Pancreas (tissue), 10 donors: ENCODE results near the gene ITGB7. TPM values are rescaled to one million over a fixed set of nuclear protein-coding genes. Genes with fewer than 3 reads are reported as not detected.

Experiments
- ATAC-seq, 4 donors: fragments of 200-7000 bp; cut with Tn5 transposase; one replicate each; pipeline versions ENCODE4 v1.8.0 to v1.9.1; 2020; ENCODE audit warnings: mild to moderate bottlenecking in 4 of 4, moderate library complexity in 4 of 4
- DNase-seq, 6 donors: peaks; one replicate each; pipeline ENCODE4 v3.0.0-alpha.2; 2020
- FAIRE-seq: peaks from 2 replicates; lab custom pipeline; 2012; peaks lifted over from hg19 to GRCh38; lab: Jason Lieb, UNC
- H3K27ac ChIP-seq, 4 donors: fragments of 200-600 bp; sonication (generic); 1 replicate in 3 of 4; 2 replicates in 1 of 4; pipeline versions ENCODE4 v1.5.0 to v1.8.0; 2020
- H3K27me3 ChIP-seq, 4 donors: fragments of 200-600 bp; one replicate each; pipeline ENCODE4 v1.8.0; 2021
- H3K36me3 ChIP-seq, 3 donors: fragments of 200-600 bp; sonication (generic) in 1 of 3; one replicate each; pipeline versions ENCODE4 v1.5.0 to v1.8.0; 2020 to 2021
- H3K4me1 ChIP-seq, 3 donors: fragments of 200-600 bp; one replicate each; pipeline ENCODE4 v1.8.0; 2021
- H3K4me3 ChIP-seq, 4 donors: fragments of 200-600 bp; sonication (generic) in 2 of 4; one replicate each; pipeline versions ENCODE4 v1.5.0 to v1.8.0; 2020 to 2021
- H3K9me3 ChIP-seq, 4 donors: fragments of 200-600 bp; one replicate each; pipeline ENCODE4 v1.8.0; 2021
- CTCF ChIP-seq, 4 donors: fragments of 200-600 bp; sonication (generic) in 3 of 4; IDR thresholded peaks; one replicate each; pipeline versions ENCODE4 v1.5.0 to v1.8.0; 2021; ENCODE audit warnings: antibody characterized with exemption in 4 of 4
- WGBS, 2 donors: extraction: QIAGEN DNeasy Blood & Tissue Kit; methylation state at CpG; one replicate each; pipeline ENCODE4 v1.1.7; 2013; 5-methylcytosine and 5-hydroxymethylcytosine counted together
- intact Hi-C, 3 donors: fragments of 100-400 bp; cut with DNase I; formaldehyde crosslinking; loops; one replicate each; pipeline versions ENCODE4 v1.11.1 to v1.14.2; 2022
- polyA plus RNA-seq, 2 donors: library from polyadenylated mRNA; stranded (reverse); fragments of 200-250 nt; gene quantifications; one replicate each; pipeline ENCODE4 v1.2.3, GENCODE V29; 2013
- total RNA-seq, 6 donors: library from RNA; stranded (reverse); fragmentation: NEBNext Ultra II Directional in 4 of 6; extraction: Animal tissue kit (Norgen Biotek cat#: 25700) in 4 of 6; gene quantifications; one replicate each; pipeline versions ENCODE4 v1.2.1 to v1.2.4, GENCODE V29; 2021 to 2023
- donor health status: healthy with polysubstance abuse.
- donor health status: DM: no; HTN: no; CAD: no; lungs with moderate emphysema.
- donor health status: DM: no; HTN: no; CAD: no.
- donor health status: control.
- donor health status: control.
- donor health status: Bipolar disorder and iron deficiency.
- donor health status: DM: yes; HTN: yes; CAD: no.
- donor health status: DM: no; HTN: no; CAD: no.
- donor health status: DM: no; HTN: no; CAD: no.
- donor health status: DM: yes; HTN: yes; CAD: no.

The ITGB7 gene
- total and polyA plus RNA-seq, 8 donors: 1.1 to 1.8 (median 1.6) TPM

GRCh38 chr12:53145383-53146260 lies 61.4 kb downstream of the ITGB7 start:
- FAIRE-seq (no peak), ATAC-seq (peak; percentile 72 to 89 (median 76)), DNase-seq (peak in 3 of 6 donors; percentile 16 to 36 (median 33))
- Histone ChIP-seq H3K27me3 (no peaks in the 10 kb centered on the region), H3K9me3 (no peaks in the 10 kb centered on the region), H3K4me3 (no peak overlapping the region), H3K4me1 (peaks cover 0 to 2% (median 0%) of the 10 kb centered on the region in 3 donors), H3K27ac (no peak overlapping the region), H3K36me3 (no peaks in the 10 kb centered on the region)
- 75 to 76% methylated on average over 5 of the region's 5 CpGs for WGBS, 2 donors
- TF ChIP-seq CTCF (IDR thresholded peaks at IDR 0.05): no peak
- intact Hi-C loops: loop anchor here in 1 of 3 donors (10.0 kb wide), 1 partner anchor 49 kb away; no protein-coding TSS in a partner anchor

DNA sequence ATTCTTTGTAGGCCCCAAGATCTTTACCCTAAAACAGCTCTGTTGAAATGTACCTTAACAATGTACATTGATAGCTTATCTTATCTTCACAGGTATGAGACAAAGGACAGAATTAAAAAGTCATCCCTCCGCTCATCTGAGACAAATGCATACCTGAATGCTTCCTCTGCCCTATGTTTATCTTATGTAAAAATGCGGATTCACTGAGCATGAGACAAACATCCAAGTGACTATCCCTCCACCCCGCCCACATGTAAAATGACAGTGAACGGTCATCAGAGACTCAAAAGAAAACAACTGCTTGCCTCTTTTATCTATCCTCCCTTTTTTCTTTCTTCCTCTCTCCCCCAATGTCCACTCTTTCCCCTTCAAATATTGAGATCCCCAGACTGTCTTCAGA lies 63.7 kb downstream of the ITGB7 start:
- FAIRE-seq (no peak), ATAC-seq (no peak), DNase-seq (no peak)
- intact Hi-C loops: loop anchor here in 1 of 3 donors (10.0 kb wide), 1 partner anchor 51 kb away; no protein-coding TSS in a partner anchor
- Histone ChIP-seq H3K4me3 (no peak overlapping the region), H3K36me3 (no peaks in the 10 kb centered on the region), H3K4me1 (peaks cover 0 to 2% (median 0%) of the 10 kb centered on the region in 3 donors), H3K27ac (no peak overlapping the region), H3K9me3 (no peaks in the 10 kb centered on the region), H3K27me3 (no peaks in the 10 kb centered on the region)
- TF ChIP-seq CTCF (IDR thresholded peaks at IDR 0.05): no peak
- WGBS, 2 donors: 90 to 93% methylated on average over 4 of the region's 4 CpGs

Other genes starting within 250 kb of the ITGB7 start
- gene EIF4B, start 200.8 kb downstream of the ITGB7 start, total RNA-seq: 100 to 1,000 TPM; 343 to 522 (median 446) TPM
- 10 to 100 TPM; 72.8 to 88.6 TPM for gene EIF4B, start 200.8 kb downstream of the ITGB7 start, polyA plus RNA-seq
- 10 to 100 TPM; 22.7 to 52.6 (median 28.2) TPM for gene TNS2, start 157.2 kb downstream of the ITGB7 start, total RNA-seq
- gene TNS2, start 157.2 kb downstream of the ITGB7 start, polyA plus RNA-seq: 100 to 1,000 TPM; 135 to 183 TPM
- 10 to 100 TPM; 37.1 to 47.2 (median 40.1) TPM for gene SPRYD3, start 127.9 kb downstream of the ITGB7 start, total RNA-seq
- gene SPRYD3, start 127.9 kb downstream of the ITGB7 start, polyA plus RNA-seq: 10 to 100 TPM; 25.7 to 36.1 TPM
- 10 to 100 TPM in 3 of 6 donors, 1 to 10 TPM in 3; 2.2 to 21.8 (median 9.2) TPM for gene IGFBP6, start 109.6 kb downstream of the ITGB7 start, total RNA-seq
- 10 to 100 TPM; 24.5 to 32.8 TPM for gene IGFBP6, start 109.6 kb downstream of the ITGB7 start, polyA plus RNA-seq
- under 1 TPM in 2 of 6 donors, not detected in 4; 0.09 to 0.18 TPM for gene SOAT2, start 103.8 kb downstream of the ITGB7 start, total RNA-seq
- gene SOAT2, start 103.8 kb downstream of the ITGB7 start, polyA plus RNA-seq: under 1 TPM; 0.15 to 0.54 TPM
- 10 to 100 TPM; 13.3 to 33.1 (median 19.8) TPM for gene ZNF740, start 26.5 kb downstream of the ITGB7 start, total RNA-seq
- gene ZNF740, start 26.5 kb downstream of the ITGB7 start, polyA plus RNA-seq: 1 to 10 TPM; 5.2 to 7.6 TPM
- 10 to 100 TPM; 10.1 to 28.4 (median 16.1) TPM for gene CSAD, start 26.3 kb downstream of the ITGB7 start, total RNA-seq
- 10 to 100 TPM; 78.5 to 83.2 TPM for gene CSAD, start 26.3 kb downstream of the ITGB7 start, polyA plus RNA-seq
- 10 to 100 TPM in 2 of 6 donors, 1 to 10 TPM in 4; 4.4 to 18.7 (median 7.4) TPM for gene RARG, start 25.0 kb upstream of the ITGB7 start, total RNA-seq
- gene RARG, start 25.0 kb upstream of the ITGB7 start, polyA plus RNA-seq: 10 to 100 TPM; 10.3 to 11.7 TPM
- under 1 TPM; 0.09 to 0.81 (median 0.50) TPM for gene ESPL1, start 61.0 kb upstream of the ITGB7 start, total RNA-seq
- under 1 TPM; 0.09 to 0.27 TPM for gene ESPL1, start 61.0 kb upstream of the ITGB7 start, polyA plus RNA-seq
- 100 to 1,000 TPM; 203 to 247 (median 231) TPM for gene PFDN5, start 88.3 kb upstream of the ITGB7 start, total RNA-seq
- 100 to 1,000 TPM; 874 to 875 TPM for gene PFDN5, start 88.3 kb upstream of the ITGB7 start, polyA plus RNA-seq
- gene MYG1, start 92.4 kb upstream of the ITGB7 start, total RNA-seq: 10 to 100 TPM; 25.4 to 34.1 (median 30.6) TPM
- gene MYG1, start 92.4 kb upstream of the ITGB7 start, polyA plus RNA-seq: 10 to 100 TPM; 58.1 to 76.9 TPM
- 10 to 100 TPM; 18.6 to 37.0 (median 22.6) TPM for gene AAAS, start 114.4 kb upstream of the ITGB7 start, total RNA-seq
- 10 to 100 TPM; 51.7 to 61.1 TPM for gene AAAS, start 114.4 kb upstream of the ITGB7 start, polyA plus RNA-seq
- gene SP7, start 129.1 kb upstream of the ITGB7 start, total RNA-seq: not detected
- gene SP7, start 129.1 kb upstream of the ITGB7 start, polyA plus RNA-seq: not detected
- 10 to 100 TPM; 25.1 to 48.4 (median 32.5) TPM for gene SP1, start 172.9 kb upstream of the ITGB7 start, total RNA-seq
- 10 to 100 TPM in 1 of 2 donors, 1 to 10 TPM in 1; 8.4 to 10.8 TPM for gene SP1, start 172.9 kb upstream of the ITGB7 start, polyA plus RNA-seq
- gene AMHR2, start 216.6 kb upstream of the ITGB7 start, total RNA-seq: 1 to 10 TPM; 1.7 to 8.1 (median 3.0) TPM
- 1 to 10 TPM; 2.5 to 2.9 TPM for gene AMHR2, start 216.6 kb upstream of the ITGB7 start, polyA plus RNA-seq
- gene PRR13, start 234.5 kb upstream of the ITGB7 start, total RNA-seq: 10 to 100 TPM; 41.3 to 77.8 (median 62.3) TPM
- gene PRR13, start 234.5 kb upstream of the ITGB7 start, polyA plus RNA-seq: 100 to 1,000 TPM in 1 of 2 donors, 10 to 100 TPM in 1; 81.1 to 106 TPM
- gene PCBP2, start 244.9 kb upstream of the ITGB7 start, total RNA-seq: 100 to 1,000 TPM; 451 to 608 (median 475) TPM
- gene PCBP2, start 244.9 kb upstream of the ITGB7 start, polyA plus RNA-seq: 100 to 1,000 TPM; 266 to 403 TPM